ACC112 (cell line): Measurements from ENCODE around the gene KCTD16.

Experiments used
- H2AFZ ChIP-seq: fragments of 200-600 bp; sonication (generic); one replicate; pipeline ENCODE4 v1.6.0; 2017; ENCODE audit warnings: antibody characterized with exemption, low read length; ENCODE audit not compliant: unreplicated experiment
- H3K27ac ChIP-seq: fragments of 200-600 bp; sonication (generic); 2 replicates; pipeline ENCODE4 v1.5.1; 2014; ENCODE audit warnings: low read depth, mild to moderate bottlenecking, antibody characterized with exemption, low read length, moderate library complexity
- H3K27me3 ChIP-seq: fragments of 200-600 bp; sonication (generic); 2 replicates; pipeline ENCODE4 v1.6.1; 2014; ENCODE audit warnings: mild to moderate bottlenecking, antibody characterized with exemption, low read length, moderate library complexity, mixed read lengths; ENCODE audit not compliant: insufficient read depth
- H3K36me3 ChIP-seq: fragments of 200-600 bp; sonication (generic); 2 replicates; pipeline ENCODE4 v1.6.1; 2016; ENCODE audit warnings: mild to moderate bottlenecking, antibody characterized with exemption, low read length, moderate library complexity, mixed read lengths; ENCODE audit not compliant: insufficient read depth
- H3K4me1 ChIP-seq: fragments of 200-600 bp; sonication (generic); one replicate; pipeline ENCODE4 v1.6.1; 2016; ENCODE audit warnings: low read length, mixed read lengths; ENCODE audit not compliant: insufficient read depth, unreplicated experiment, control insufficient read depth
- H3K4me3 ChIP-seq: fragments of 200-600 bp; sonication (generic); 2 replicates; pipeline ENCODE4 v1.5.1; 2014; ENCODE audit warnings: mild to moderate bottlenecking, low read depth, low read length
- H3K79me2 ChIP-seq: fragments of 200-600 bp; sonication (generic); one replicate; pipeline ENCODE4 v1.6.0; 2016; ENCODE audit warnings: low read length; ENCODE audit not compliant: control insufficient read depth, unreplicated experiment, insufficient read depth

The KCTD16 gene

DNA sequence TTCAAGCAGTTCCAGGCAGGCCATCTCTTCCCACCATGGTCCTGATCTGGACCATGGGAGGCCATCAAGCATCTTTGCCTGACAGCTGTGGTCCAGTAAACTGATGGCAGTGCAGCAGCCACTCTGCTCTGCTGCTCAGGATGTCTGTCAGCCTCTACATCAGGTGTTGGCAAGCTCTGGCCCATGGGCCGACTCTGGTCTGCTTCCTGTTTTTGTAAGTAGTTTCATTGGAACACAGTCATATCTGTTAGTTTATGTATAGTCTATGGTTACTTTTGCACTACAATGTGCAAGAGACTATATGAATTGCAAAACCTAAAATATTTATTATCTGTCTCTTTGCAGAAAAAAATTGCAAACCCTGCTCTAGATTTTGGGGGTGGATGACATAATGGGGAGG, 225.0 kb downstream of the KCTD16 start:
- Histone ChIP-seq H3K27me3 (no peaks in the 10 kb centered on the region), H3K36me3 (no peaks in the 10 kb centered on the region), H2AFZ (no peak overlapping the region), H3K27ac (no peak overlapping the region), H3K4me3 (no peak overlapping the region), H3K79me2 (no peaks in the 10 kb centered on the region), H3K4me1 (no peaks in the 10 kb centered on the region)

DNA sequence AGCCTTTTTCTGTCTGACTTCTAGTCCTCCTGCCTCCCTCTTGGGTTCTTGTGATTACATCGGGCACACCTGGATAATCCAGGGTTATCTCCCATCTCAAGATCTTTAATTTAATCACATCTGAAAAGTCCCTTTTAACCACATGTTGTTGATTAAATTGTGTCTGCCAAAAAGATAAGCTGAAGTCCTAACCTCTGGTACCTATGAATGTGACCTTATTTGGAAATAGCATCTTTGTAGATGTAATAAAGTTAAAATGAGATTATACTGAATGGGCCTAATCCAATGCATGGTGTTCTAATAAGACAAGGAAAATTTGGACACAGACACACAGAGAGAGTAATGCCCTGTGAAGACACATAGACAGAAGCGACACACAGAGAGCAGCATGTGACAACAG, 232.4 kb downstream of the KCTD16 start:
- Histone ChIP-seq H3K79me2 (no peaks in the 10 kb centered on the region), H3K36me3 (no peaks in the 10 kb centered on the region), H3K4me3 (no peak overlapping the region), H3K27ac (no peak overlapping the region), H3K4me1 (no peaks in the 10 kb centered on the region), H3K27me3 (no peaks in the 10 kb centered on the region), H2AFZ (no peak overlapping the region)

DNA sequence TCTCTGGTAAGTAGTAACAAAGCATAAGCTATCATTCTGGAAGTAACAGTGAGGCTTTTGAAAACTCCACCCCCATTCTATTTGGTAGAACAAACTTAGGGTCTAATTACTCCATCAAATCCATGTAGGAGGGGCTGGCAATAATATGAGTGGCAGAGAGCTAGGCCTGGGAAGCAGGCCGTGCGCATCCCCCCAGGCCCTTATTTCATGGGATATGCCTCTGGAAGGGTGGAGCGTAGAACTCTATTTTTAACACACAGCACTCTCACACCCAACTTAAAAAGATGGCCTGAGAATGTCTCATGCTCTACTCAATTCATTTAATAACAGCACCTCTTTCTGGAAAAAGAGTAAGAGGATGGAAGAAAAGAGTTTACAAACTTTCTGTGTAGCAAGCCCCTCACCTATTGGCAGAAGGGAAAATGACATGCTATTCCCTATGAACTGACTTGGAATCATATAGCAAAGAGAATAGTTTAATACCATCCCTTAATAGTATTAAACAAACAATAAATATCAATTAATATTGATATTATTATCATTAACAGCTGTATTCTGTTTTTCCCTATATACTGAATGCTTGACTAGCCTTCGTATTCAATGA, 233.2 kb downstream of the KCTD16 start:
- no peak overlapping the region for H3K27ac ChIP-seq
- no peaks in the 10 kb centered on the region for H3K79me2 ChIP-seq
- no peak overlapping the region for H2AFZ ChIP-seq
- no peaks in the 10 kb centered on the region for H3K4me1 ChIP-seq
- H3K27me3 ChIP-seq: no peaks in the 10 kb centered on the region
- H3K36me3 ChIP-seq: no peaks in the 10 kb centered on the region
- H3K4me3 ChIP-seq: no peak overlapping the region

DNA sequence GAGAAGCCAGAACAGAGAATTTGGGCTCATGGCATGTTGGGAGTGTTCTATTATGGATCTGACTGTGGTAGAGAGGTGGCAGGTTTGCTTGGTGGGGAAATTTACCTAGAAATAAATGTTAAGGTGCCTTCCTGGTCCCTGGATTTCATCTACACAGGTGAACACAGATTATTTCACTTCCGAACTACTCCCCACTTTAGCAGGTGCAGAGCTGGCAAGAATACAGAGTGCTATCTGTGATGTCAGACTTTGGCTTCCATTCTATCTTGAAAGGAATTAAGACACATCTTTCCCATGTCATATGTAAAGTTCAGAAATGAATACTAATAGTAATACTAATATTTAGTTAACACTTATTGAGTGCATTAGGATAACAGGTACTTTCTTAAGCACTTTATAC, 234.0 kb downstream of the KCTD16 start:
- Histone ChIP-seq H2AFZ (no peak overlapping the region), H3K27ac (no peak overlapping the region), H3K4me1 (no peaks in the 10 kb centered on the region), H3K4me3 (no peak overlapping the region), H3K27me3 (no peaks in the 10 kb centered on the region), H3K36me3 (no peaks in the 10 kb centered on the region), H3K79me2 (no peaks in the 10 kb centered on the region)

DNA sequence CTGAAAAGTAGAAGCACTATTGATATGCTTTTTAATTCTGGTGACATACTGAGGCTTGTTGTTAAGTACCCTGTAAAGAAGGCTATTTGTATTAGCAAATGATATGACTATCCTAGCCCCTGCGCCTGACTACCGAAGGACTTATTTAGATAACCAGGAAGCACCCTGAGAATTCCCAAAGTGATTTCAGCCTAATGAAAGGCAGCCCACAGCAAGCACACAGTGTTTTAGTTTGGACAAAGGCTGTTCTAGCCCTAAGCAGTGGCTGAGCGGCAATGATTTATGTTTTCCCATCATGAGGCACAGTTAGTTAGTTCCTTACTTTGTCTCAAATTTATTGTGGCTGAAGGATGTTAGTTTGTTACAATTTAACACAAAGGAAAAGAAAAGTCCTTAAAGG, 235.3 kb downstream of the KCTD16 start:
- no peak overlapping the region for H3K27ac ChIP-seq
- H3K4me3 ChIP-seq: no peak overlapping the region
- no peaks in the 10 kb centered on the region for H3K79me2 ChIP-seq
- no peak overlapping the region for H2AFZ ChIP-seq
- no peaks in the 10 kb centered on the region for H3K36me3 ChIP-seq
- H3K4me1 ChIP-seq: no peaks in the 10 kb centered on the region
- no peaks in the 10 kb centered on the region for H3K27me3 ChIP-seq

DNA sequence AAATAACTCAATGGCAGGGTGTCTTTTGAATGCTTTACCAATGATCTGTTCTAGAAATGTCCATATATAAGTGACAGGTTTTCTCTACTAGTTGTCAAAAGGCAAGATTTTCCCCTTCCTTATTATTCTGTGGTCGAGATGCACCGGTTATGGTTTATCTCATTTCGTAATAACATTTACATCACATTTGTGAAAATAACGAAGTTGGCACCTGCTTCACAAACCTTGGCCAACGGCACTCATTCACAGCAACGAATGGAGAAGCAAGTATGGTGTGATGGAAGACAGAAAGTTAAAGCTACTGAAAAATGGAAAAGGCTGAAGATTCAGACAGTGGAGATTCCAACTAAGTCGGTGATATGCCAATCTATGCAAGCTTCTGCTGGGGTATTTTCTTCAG, 235.8 kb downstream of the KCTD16 start:
- H2AFZ ChIP-seq: no peak overlapping the region
- no peaks in the 10 kb centered on the region for H3K36me3 ChIP-seq
- no peaks in the 10 kb centered on the region for H3K79me2 ChIP-seq
- H3K4me3 ChIP-seq: no peak overlapping the region
- H3K27me3 ChIP-seq: no peaks in the 10 kb centered on the region
- no peaks in the 10 kb centered on the region for H3K4me1 ChIP-seq
- no peak overlapping the region for H3K27ac ChIP-seq

DNA sequence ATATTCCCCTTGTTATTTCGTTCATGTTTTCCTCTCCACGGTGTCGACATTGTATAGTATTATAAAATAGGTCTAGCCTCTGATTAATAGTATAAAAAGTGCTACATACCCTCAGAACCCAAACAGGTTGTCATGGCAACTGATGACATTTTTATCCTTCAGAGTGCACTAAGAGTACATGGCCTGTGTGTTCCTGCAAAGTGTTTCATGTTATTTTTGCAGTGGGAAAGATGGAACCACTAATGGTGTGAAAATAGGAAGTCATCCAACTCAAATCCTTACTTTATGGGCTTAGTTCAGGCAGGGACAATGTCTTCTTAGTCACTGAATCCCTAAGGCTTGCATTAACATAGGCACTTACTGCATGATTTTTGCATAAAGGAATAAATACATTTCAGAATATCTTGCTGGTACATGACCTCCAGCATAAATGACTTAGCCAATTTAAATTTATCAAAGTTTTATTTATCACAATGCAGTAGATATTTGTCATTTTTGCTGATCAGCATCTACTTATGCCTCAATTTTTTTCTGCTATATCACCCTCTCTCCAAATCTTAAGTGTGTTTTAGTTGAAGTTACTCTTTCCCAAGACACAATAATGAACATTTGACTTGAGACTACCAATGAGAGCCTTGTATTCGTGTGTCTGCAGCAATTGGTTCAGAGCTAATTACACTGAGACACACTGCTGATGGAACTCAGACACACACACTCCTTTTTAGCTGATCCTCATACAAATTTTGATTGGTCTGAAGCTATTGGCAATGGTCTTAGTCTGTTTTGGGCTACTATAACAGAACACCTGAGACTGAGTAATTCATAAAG, 243.7 kb downstream of the KCTD16 start:
- Histone ChIP-seq H3K4me3 (no peak overlapping the region), H3K27ac (no peak overlapping the region), H3K36me3 (no peaks in the 10 kb centered on the region), H3K79me2 (no peaks in the 10 kb centered on the region), H2AFZ (no peak overlapping the region), H3K27me3 (no peaks in the 10 kb centered on the region), H3K4me1 (no peaks in the 10 kb centered on the region)

DNA sequence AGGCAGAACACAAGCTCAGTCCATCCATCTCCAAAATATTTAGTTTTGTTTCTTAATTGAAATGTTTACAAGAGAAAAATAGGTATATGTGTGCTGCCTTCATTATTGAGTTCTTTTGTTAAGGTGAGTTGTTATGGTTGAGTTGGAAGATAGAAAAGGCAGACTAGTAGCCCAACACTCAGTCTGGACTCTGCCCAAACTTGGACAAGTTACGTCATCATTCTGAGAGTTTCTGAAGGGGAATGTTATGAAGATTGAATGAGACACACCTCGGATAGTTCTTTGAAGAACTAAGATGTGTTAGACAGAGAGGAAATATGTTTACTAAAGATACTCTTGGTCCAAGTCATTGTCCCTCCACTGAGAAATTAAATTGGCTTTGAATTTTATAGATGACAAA, 245.5 kb downstream of the KCTD16 start:
- no peak overlapping the region for H3K27ac ChIP-seq
- H3K4me1 ChIP-seq: peaks cover 2% of the 10 kb centered on the region
- H3K4me3 ChIP-seq: no peak overlapping the region
- no peak overlapping the region for H2AFZ ChIP-seq
- H3K27me3 ChIP-seq: no peaks in the 10 kb centered on the region
- no peaks in the 10 kb centered on the region for H3K79me2 ChIP-seq
- H3K36me3 ChIP-seq: no peaks in the 10 kb centered on the region

DNA sequence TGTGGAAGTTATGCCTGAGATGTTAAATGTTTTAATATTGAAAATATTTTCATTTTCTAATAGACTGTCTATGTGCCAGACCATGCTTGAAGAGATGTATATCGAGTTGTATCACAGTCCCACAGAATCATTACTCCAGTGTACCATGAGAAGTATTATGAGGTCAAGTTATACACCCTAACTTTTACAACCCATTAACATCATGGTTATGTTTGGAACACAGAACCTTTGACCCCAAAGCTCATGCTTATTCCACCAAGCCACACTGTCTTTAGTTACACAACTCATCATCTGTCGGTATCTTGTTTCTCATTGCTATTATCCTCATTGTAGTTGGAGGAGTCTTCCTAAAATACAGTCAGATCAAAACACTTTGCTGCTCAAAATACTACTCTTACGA, 248.0 kb downstream of the KCTD16 start:
- no peaks in the 10 kb centered on the region for H3K79me2 ChIP-seq
- no peaks in the 10 kb centered on the region for H3K36me3 ChIP-seq
- no peak overlapping the region for H2AFZ ChIP-seq
- H3K4me3 ChIP-seq: no peak overlapping the region
- peaks cover 7% of the 10 kb centered on the region for H3K4me1 ChIP-seq
- no peak overlapping the region for H3K27ac ChIP-seq
- H3K27me3 ChIP-seq: no peaks in the 10 kb centered on the region

DNA sequence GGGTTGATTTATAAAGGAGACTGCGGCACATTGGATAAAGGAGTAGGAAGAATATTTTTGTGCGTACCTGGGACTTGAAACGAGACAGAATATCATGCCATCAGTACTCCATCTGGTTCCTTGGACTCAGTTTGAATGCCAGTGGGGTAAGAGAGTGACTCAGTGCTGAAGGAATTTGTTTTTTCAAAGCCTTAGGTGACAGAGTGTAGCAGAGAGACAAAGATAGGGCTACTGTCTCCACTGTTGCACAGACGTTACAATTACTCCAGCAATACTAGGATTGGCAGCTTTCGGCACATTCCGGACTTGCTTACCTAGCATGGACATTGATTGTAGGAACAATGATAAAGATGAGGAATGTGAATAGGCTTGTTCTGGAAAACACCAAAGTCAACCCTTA, 250.7 kb downstream of the KCTD16 start:
- H3K79me2 ChIP-seq: no peaks in the 10 kb centered on the region
- no peak overlapping the region for H3K27ac ChIP-seq
- H3K4me3 ChIP-seq: no peak overlapping the region
- no peaks in the 10 kb centered on the region for H3K27me3 ChIP-seq
- H3K36me3 ChIP-seq: no peaks in the 10 kb centered on the region
- peaks cover 7% of the 10 kb centered on the region for H3K4me1 ChIP-seq
- no peak overlapping the region for H2AFZ ChIP-seq

DNA sequence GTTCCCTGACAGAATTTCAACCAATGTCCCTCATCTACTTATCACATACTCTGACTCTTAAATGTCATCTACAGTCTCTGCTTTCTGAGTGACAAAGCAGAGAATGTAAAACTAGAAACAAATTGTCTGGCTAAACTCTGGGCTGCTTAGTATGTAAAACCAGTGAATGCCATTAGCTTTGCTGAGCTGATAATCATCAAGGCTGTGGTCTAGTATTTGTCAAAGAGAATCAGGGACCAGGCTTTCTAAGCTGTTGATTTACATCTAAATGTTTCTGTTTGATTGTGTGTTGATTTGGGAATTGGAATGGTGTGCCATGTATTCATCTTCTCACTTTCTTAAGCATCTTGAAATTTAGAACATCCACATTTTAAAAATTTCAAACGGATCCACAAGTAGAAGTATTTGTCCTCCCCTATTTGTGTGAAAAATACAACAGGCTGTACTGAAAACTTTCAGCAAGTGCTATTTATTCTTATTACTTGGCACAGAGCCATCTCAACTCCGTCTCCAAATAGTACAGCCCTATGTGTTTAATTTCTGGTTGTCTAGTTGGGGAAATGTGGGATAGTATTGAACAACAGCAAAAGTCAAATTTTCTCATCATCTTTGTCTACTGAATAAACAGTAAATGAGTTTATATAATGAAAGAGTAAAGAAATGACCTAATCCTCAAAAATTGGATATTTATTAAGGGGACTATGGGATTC, 251.5 kb downstream of the KCTD16 start:
- Histone ChIP-seq H3K27me3 (no peaks in the 10 kb centered on the region), H3K79me2 (no peaks in the 10 kb centered on the region), H3K4me3 (no peak overlapping the region), H2AFZ (no peak overlapping the region), H3K4me1 (peaks cover 7% of the 10 kb centered on the region), H3K36me3 (no peaks in the 10 kb centered on the region), H3K27ac (no peak overlapping the region)
